Measurements from ENCODE around the gene CUL3. TPM values are rescaled to one million over a fixed set of nuclear protein-coding genes. Genes with fewer than 3 reads are reported as not detected.
A peak's percentile ranks its signal among the peaks of the same experiment; 100 is the strongest.
"Not testable (repeated sequence)": the region's sequence is repeated elsewhere in the genome, so short reads cannot be mapped to it uniquely, and the experiment has no call there.

The CUL3 gene
- total RNA-seq, 2 experiments from 2014 or later, result 115 TPM

DNA sequence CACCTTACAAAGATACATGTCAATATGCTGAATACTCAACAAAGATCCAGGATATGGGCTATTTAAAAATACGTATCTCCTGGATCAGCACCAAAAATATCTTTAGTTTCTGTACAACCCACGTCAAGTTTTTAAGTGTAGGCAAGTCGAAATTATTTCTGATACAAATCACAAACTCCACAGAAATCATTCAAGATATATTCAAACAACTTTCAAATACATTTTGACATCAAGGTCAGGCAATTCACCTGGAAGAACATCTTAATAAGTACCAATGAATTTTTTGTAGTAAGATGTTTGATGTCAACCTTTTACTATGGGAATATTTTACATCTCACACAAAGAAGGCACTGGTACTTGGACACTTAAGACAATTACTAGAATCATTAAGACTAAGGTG, 86.2 kb downstream of the CUL3 start:
- Mint-ChIP-seq H3K9me3 (no peaks in the 10 kb centered on the region), H3K4me1 (ENCODE audit: low read depth) (peaks cover 28% of the 10 kb centered on the region), H3K36me3 (ENCODE audit: low read depth) (peaks cover 89% of the 10 kb centered on the region), H3K4me3 (no peak overlapping the region), H3K27me3 (no peaks in the 10 kb centered on the region), H3K27ac (no peak overlapping the region)
- DNase-seq (no peak), ATAC-seq (ENCODE audit: poor library complexity) (no peak)
- intact Hi-C loops (cut with DNase I, micrococcal nuclease), result no loop called here
- CTCF ChIA-PET, result no interaction called here
- Histone ChIP-seq H3K27me3 (ENCODE audit: control insufficient read depth in 1 of 2, insufficient read depth in 2 of 2, low read length in 2 of 2) (no peaks in the 10 kb centered on the region), H3K9me3 (ENCODE audit: control insufficient read depth in 1 of 2, insufficient read depth in 1 of 2, low read length in 2 of 2) (no peaks in the 10 kb centered on the region), H3K4me1 (ENCODE audit: insufficient read depth, low read length) (no peaks in the 10 kb centered on the region), H3K27ac (ENCODE audit: low read depth in 1 of 2, low read length in 2 of 2) (no peak overlapping the region), H3K4me3 (ENCODE audit: low read length) (no peak overlapping the region), H3K36me3 (ENCODE audit: insufficient read depth, low read length) (peaks cover 83% of the 10 kb centered on the region)
- POLR2A ChIA-PET, result no interaction called here
- TF ChIP-seq, protein P1, sequence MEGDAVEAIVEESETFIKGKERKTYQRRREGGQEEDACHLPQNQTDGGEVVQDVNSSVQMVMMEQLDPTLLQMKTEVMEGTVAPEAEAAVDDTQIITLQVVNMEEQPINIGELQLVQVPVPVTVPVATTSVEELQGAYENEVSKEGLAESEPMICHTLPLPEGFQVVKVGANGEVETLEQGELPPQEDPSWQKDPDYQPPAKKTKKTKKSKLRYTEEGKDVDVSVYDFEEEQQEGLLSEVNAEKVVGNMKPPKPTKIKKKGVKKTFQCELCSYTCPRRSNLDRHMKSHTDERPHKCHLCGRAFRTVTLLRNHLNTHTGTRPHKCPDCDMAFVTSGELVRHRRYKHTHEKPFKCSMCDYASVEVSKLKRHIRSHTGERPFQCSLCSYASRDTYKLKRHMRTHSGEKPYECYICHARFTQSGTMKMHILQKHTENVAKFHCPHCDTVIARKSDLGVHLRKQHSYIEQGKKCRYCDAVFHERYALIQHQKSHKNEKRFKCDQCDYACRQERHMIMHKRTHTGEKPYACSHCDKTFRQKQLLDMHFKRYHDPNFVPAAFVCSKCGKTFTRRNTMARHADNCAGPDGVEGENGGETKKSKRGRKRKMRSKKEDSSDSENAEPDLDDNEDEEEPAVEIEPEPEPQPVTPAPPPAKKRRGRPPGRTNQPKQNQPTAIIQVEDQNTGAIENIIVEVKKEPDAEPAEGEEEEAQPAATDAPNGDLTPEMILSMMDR (IDR thresholded peaks at IDR 0.05), result no peak

DNA sequence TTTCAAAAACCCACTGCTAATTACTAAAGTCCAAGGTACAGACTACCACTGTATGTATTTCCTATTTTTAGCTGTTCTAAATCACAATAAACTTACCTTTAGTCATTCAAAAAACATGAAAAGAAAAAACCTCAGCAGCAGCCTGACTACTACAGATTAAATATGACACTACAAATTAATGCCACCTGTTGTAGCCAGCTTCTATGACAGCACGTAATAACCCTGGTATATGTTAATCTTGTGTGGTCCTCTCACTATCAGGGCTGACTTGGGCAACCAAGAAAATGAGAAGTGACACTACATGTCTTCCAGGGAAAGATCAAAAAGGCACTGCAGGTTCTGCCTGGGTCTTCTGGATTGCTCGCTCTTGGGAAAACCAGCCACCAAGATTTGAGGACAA, 92.6 kb downstream of the CUL3 start:
- Mint-ChIP-seq H3K27me3 (no peaks in the 10 kb centered on the region), H3K9me3 (no peaks in the 10 kb centered on the region), H3K27ac (peak overlapping the region; percentile 68), H3K4me3 (no peak overlapping the region), H3K36me3 (ENCODE audit: low read depth) (peaks cover 85% of the 10 kb centered on the region), H3K4me1 (ENCODE audit: low read depth) (peaks cover 60% of the 10 kb centered on the region)
- no peak overlapping the region for H3K27ac ChIP-seq (ENCODE audit: low read depth in 1 of 2, low read length in 2 of 2)
- DNase-seq (no peak), ATAC-seq (ENCODE audit: poor library complexity) (no peak)
- ChIA-PET POLR2A (no interaction called here), CTCF (no interaction called here)
- H3K36me3 ChIP-seq (ENCODE audit: insufficient read depth, low read length), result peaks cover 36% of the 10 kb centered on the region
- intact Hi-C loops (cut with DNase I, micrococcal nuclease), result no loop called here
- TF ChIP-seq, protein P1 (IDR thresholded peaks at IDR 0.05), result no peak
- no peaks in the 10 kb centered on the region for H3K27me3 ChIP-seq (ENCODE audit: control insufficient read depth in 1 of 2, insufficient read depth in 2 of 2, low read length in 2 of 2)
- no peaks in the 10 kb centered on the region for H3K9me3 ChIP-seq (ENCODE audit: control insufficient read depth in 1 of 2, insufficient read depth in 1 of 2, low read length in 2 of 2)
- peaks cover 5% of the 10 kb centered on the region for H3K4me1 ChIP-seq (ENCODE audit: insufficient read depth, low read length)
- no peak overlapping the region for H3K4me3 ChIP-seq (ENCODE audit: low read length)

DNA sequence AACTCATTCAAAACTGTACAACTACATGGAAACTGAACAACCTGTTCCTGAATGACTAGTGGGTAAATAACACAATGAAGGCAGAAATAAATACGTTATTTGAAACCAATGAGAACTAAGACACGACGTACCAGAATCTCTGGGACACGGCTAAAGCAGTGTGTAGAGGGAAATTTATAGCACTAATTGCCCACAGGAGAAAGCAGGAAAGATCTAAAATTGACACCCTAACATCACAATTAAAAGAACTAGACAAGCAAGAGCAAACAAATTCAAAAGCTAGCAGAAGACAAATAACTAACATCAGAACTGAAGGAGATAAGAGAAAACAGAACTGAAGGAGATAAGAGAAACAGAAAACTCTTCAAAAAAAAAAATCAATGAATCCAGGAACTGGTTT, 97.2 kb downstream of the CUL3 start:
- intact Hi-C loops (cut with DNase I, micrococcal nuclease); H3K4me1 ChIP-seq (ENCODE audit: insufficient read depth, low read length); H3K27ac ChIP-seq (ENCODE audit: low read depth in 1 of 2, low read length in 2 of 2); DNase-seq; H3K9me3 Mint-ChIP-seq; H3K9me3 ChIP-seq (ENCODE audit: control insufficient read depth in 1 of 2, insufficient read depth in 1 of 2, low read length in 2 of 2); H3K27me3 ChIP-seq (ENCODE audit: control insufficient read depth in 1 of 2, insufficient read depth in 2 of 2, low read length in 2 of 2); H3K27me3 Mint-ChIP-seq; CTCF ChIA-PET; H3K4me3 Mint-ChIP-seq; H3K4me3 ChIP-seq (ENCODE audit: low read length); POLR2A ChIA-PET; ATAC-seq (ENCODE audit: poor library complexity): not testable (repeated sequence)
- Mint-ChIP-seq H3K4me1 (ENCODE audit: low read depth) (peaks cover 67% of the 10 kb centered on the region), H3K36me3 (ENCODE audit: low read depth) (peaks cover 98% of the 10 kb centered on the region), H3K27ac (peak overlapping the region; percentile 75)
- H3K36me3 ChIP-seq (ENCODE audit: insufficient read depth, low read length), result peaks cover 32% of the 10 kb centered on the region

DNA sequence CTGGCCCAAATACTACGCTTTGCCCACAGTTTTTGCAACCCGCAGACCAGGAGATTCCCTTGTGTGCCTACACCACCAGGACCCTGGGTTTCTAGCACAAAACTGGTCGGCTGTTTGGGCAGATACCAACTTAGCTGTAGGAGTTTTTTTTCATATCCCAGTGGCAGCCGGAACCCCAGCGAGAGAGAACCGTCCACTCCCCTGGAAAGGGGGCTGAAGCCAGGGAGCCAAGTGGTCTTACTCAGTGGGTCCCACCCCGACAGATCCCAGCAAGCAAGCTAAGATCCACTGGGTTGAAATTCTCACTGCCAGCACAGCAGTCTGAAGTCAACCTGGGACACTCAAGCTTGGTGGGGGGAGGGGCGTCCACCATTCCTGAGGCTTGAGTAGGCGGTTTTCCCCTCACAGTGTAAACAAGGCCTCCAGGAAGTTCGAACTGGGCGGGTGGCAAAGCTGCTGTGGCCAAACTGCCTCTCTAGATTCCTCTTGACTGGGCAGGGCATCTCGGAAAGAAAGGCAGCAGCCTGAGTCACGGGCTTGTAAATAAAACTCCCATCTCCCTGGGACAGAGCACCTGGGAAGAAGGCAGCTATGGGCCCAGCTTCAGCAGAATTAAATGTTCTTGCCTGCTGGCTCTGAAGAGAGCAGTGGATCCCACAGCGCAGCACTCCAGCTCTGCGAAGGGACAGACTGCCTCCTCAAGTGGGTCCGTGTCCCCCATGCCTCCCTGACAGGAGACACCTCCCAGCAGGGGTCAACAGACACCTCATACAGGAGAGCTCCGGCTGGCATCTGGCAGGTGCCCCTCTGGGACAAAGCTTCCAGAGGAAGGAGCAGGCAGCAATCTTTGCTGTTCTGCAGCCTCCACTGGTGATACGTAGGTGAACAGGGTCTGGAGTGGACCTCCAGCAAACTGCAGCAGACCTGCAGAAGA, 99.8 kb downstream of the CUL3 start:
- POLR2A ChIA-PET; H3K9me3 Mint-ChIP-seq; H3K27ac ChIP-seq (ENCODE audit: low read depth in 1 of 2, low read length in 2 of 2); intact Hi-C loops (cut with DNase I, micrococcal nuclease); H3K27me3 Mint-ChIP-seq; H3K4me1 ChIP-seq (ENCODE audit: insufficient read depth, low read length); H3K9me3 ChIP-seq (ENCODE audit: control insufficient read depth in 1 of 2, insufficient read depth in 1 of 2, low read length in 2 of 2); DNase-seq; CTCF ChIA-PET; H3K4me3 Mint-ChIP-seq; H3K4me3 ChIP-seq (ENCODE audit: low read length); ATAC-seq (ENCODE audit: poor library complexity); H3K27me3 ChIP-seq (ENCODE audit: control insufficient read depth in 1 of 2, insufficient read depth in 2 of 2, low read length in 2 of 2): not testable (repeated sequence)
- peaks cover 93% of the 10 kb centered on the region for H3K36me3 Mint-ChIP-seq (ENCODE audit: low read depth)
- peaks cover 38% of the 10 kb centered on the region for H3K36me3 ChIP-seq (ENCODE audit: insufficient read depth, low read length)
- H3K4me1 Mint-ChIP-seq (ENCODE audit: low read depth), result peaks cover 41% of the 10 kb centered on the region
- peak overlapping the region; percentile 0 for H3K27ac Mint-ChIP-seq

Measured in CD4-positive, alpha-beta T cell (primary cell).